Measurements from ENCODE around the gene OPN4. TPM values are rescaled to one million over a fixed set of nuclear protein-coding genes. Genes with fewer than 3 reads are reported as not detected.

OPN4 gene
- total RNA-seq, 3 donors from 2014 or later = not detected

DNA sequence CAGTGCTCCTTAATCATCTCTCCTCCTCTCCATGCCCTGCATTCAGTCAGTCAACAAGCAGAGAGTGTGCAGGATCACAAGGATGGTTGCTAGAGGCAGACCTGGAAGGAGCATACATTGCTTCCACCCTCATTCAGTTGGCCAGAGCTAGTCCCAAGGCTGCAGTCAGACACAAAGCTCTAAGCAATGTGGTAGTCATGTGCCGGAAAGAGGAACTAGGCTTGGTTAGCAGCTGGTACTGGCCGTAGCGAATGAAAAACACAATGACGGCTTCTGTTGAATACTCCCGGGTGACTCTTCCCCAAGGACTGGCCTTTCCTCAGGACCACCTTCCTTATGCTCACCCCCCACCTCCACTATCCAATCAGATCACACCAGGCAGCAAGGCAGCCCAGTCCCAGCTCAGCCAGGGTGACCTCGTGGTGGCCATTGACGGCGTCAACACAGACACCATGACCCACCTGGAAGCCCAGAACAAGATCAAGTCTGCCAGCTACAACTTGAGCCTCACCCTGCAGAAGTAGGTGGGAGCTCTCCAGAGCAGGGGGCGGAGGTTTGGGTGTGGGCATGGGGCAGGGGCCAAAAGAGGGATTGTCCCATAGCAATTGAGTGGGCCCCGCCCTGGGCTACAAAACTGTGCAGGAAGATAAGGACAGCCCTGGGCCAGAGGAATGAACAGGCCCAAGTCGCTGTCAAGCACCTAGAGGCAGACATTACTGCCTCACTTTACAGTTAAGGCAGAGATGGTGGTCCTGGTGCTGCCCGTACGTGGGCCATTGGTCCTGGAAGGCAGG lies 24.8 kb downstream of the OPN4 start:
- no peaks in the 10 kb centered on the region for H3K4me1 ChIP-seq
- TF ChIP-seq POLR2A (IDR thresholded peaks at IDR 0.05) (no peak), POLR2AphosphoS5 (IDR thresholded peaks at IDR 0.05) (no peak)
- TF ChIP-seq, protein P1, sequence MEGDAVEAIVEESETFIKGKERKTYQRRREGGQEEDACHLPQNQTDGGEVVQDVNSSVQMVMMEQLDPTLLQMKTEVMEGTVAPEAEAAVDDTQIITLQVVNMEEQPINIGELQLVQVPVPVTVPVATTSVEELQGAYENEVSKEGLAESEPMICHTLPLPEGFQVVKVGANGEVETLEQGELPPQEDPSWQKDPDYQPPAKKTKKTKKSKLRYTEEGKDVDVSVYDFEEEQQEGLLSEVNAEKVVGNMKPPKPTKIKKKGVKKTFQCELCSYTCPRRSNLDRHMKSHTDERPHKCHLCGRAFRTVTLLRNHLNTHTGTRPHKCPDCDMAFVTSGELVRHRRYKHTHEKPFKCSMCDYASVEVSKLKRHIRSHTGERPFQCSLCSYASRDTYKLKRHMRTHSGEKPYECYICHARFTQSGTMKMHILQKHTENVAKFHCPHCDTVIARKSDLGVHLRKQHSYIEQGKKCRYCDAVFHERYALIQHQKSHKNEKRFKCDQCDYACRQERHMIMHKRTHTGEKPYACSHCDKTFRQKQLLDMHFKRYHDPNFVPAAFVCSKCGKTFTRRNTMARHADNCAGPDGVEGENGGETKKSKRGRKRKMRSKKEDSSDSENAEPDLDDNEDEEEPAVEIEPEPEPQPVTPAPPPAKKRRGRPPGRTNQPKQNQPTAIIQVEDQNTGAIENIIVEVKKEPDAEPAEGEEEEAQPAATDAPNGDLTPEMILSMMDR (IDR thresholded peaks at IDR 0.05) = no peak
- no peaks in the 10 kb centered on the region for H3K27me3 ChIP-seq
- H3K27ac ChIP-seq = no peak overlapping the region
- intact Hi-C loops (cut with DNase I; ENCODE audit: low total_unique reads) = no loop called here
- no peaks in the 10 kb centered on the region for H3K9me3 ChIP-seq
- no peak for DNase-seq (ENCODE audit: low spot score in 2 of 2)
- H3K4me3 ChIP-seq = no peak overlapping the region
- H3K36me3 ChIP-seq = no peaks in the 10 kb centered on the region

DNA sequence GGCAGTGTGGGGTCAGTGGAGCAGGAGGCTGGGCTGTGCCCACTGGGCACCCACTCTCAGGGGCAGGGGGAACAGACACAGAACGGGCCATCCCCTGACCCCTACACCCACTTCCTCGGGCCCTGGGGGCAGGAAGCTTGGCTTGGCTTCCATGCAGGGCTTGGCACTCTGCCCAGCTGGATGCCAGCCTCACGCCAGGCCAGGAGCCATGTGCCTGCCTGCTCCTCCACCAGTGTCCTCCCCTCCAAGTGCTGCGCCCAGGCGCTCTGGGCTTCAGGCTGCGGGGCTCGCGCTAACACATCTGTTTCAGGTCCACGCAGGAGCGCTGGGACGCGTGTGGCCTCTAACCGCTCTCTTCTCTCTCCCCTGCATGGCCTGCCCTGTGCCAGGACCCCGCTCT lies 26.7 kb downstream of the OPN4 start:
- H3K36me3 ChIP-seq = no peaks in the 10 kb centered on the region
- H3K4me3 ChIP-seq = no peak overlapping the region
- H3K4me1 ChIP-seq = no peaks in the 10 kb centered on the region
- no peak for DNase-seq (ENCODE audit: low spot score in 2 of 2)
- intact Hi-C loops (cut with DNase I; ENCODE audit: low total_unique reads) = loop anchor here (10.0 kb wide), 1 partner anchor 224 kb away; no protein-coding TSS in a partner anchor
- no peaks in the 10 kb centered on the region for H3K9me3 ChIP-seq
- TF ChIP-seq POLR2A (IDR thresholded peaks at IDR 0.05) (no peak), POLR2AphosphoS5 (IDR thresholded peaks at IDR 0.05) (no peak)
- TF ChIP-seq, protein P1 (IDR thresholded peaks at IDR 0.05) = no peak
- H3K27ac ChIP-seq = peak overlapping the region in 1 of 2 donors; percentile 12
- H3K27me3 ChIP-seq = no peaks in the 10 kb centered on the region

DNA sequence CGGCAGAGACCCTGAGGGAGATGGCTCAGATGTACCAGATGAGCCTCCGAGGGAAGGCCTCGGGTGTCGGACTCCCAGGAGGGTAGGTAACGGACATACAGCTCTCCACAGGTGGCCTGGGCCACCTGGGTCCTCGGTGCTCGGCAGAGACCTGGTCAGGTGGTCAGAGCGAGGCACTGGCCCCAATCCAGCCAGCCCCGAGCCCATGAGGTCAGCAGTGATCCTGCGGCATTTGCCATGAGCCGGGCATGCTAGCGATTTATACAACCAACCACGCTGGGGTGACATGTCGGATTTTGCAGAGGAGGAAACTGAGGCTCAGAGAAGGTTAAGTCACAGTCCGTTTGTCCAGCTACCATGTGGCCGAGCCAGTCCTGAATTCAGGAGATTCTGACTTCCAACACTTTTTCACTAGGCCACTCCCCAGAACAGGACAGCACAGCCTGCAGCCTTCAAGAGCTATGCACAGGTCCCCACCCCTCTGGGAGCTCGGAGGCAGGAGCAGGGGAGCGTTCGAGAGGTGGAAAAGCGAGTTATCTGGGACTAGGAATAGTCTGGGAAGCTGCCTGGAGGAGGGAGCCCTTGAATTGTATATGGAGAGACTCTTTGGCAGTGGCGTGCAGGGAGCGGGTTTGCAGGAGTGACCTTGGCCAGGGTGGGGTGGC lies 27.5 kb downstream of the OPN4 start:
- Histone ChIP-seq H3K4me1 (no peaks in the 10 kb centered on the region), H3K27ac (no peak overlapping the region)

DNA sequence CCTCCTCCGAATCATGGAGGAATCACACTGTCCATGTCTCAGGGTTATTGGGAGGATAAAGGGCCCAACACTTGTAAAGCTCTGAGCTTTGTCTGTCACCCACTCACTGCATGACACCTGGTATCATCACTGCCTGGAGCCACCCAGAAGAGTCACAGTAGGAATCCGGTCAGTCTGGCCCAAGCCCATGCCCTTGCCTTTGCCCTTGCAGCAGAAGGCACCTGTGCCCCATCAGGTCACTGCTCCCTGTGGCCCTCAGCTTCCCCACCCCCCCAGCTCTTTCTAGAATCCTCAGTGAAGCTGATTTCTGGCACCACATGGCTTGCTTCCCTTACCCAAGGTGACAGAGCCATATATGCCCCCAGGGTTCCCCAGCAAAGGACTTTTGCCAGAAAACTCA lies 28.3 kb downstream of the OPN4 start:
- no peak overlapping the region for H3K27ac ChIP-seq
- H3K4me1 ChIP-seq = no peaks in the 10 kb centered on the region

More for the DNA sequence above, 27.5 kb downstream of the OPN4 start:
- Histone ChIP-seq H3K27me3 (no peaks in the 10 kb centered on the region), H3K36me3 (no peaks in the 10 kb centered on the region), H3K4me3 (no peak overlapping the region), H3K9me3 (no peaks in the 10 kb centered on the region)
- no peak for DNase-seq (ENCODE audit: low spot score in 2 of 2)
- intact Hi-C loops (cut with DNase I; ENCODE audit: low total_unique reads) = loop anchor here (10.0 kb wide), 1 partner anchor 223 kb away; no protein-coding TSS in a partner anchor
- TF ChIP-seq, protein P1 (IDR thresholded peaks at IDR 0.05) = no peak
- TF ChIP-seq POLR2A (IDR thresholded peaks at IDR 0.05) (no peak), POLR2AphosphoS5 (IDR thresholded peaks at IDR 0.05) (no peak)

More for the DNA sequence above, 28.3 kb downstream of the OPN4 start:
- Histone ChIP-seq H3K27me3 (no peaks in the 10 kb centered on the region), H3K9me3 (no peaks in the 10 kb centered on the region), H3K36me3 (no peaks in the 10 kb centered on the region), H3K4me3 (no peak overlapping the region)
- TF ChIP-seq POLR2AphosphoS5 (IDR thresholded peaks at IDR 0.05) = no peak
- no peak for TF ChIP-seq POLR2A (IDR thresholded peaks at IDR 0.05)
- TF ChIP-seq, protein P1 (IDR thresholded peaks at IDR 0.05) = no peak
- DNase-seq (ENCODE audit: low spot score in 2 of 2) = no peak
- intact Hi-C loops (cut with DNase I; ENCODE audit: low total_unique reads) = loop anchor here (10.0 kb wide), 1 partner anchor 222 kb away; no protein-coding TSS in a partner anchor
